PFSK-1 (cell line): ENCODE measurements around the gene DGKH.

Experiments
- FOXP2 ChIP-seq: optimal IDR thresholded peaks from 2 replicates; pipeline ENCODE3; 2011; ENCODE audit warnings: borderline replicate concordance, control low read depth, inconsistent platforms; ENCODE audit not compliant: insufficient read depth; ENCODE audit errors: extremely low read length, extremely low read depth
- POLR2AphosphoS5 ChIP-seq: IDR thresholded peaks from 2 replicates; pipeline ENCODE4 v1.6.1; 2012; ENCODE audit warnings: low read depth, mild to moderate bottlenecking, control low read depth, low read length, moderate library complexity
- SIN3A ChIP-seq: IDR thresholded peaks from 2 replicates; pipeline ENCODE4 v1.6.1; 2012; ENCODE audit warnings: mild to moderate bottlenecking, low read length, moderate library complexity, borderline replicate concordance; ENCODE audit not compliant: insufficient read depth
- TAF1 ChIP-seq: IDR thresholded peaks from 2 replicates; pipeline ENCODE4 v1.6.1; 2012; ENCODE audit warnings: low read length, control low read depth, borderline replicate concordance; ENCODE audit not compliant: insufficient read depth
- TF ChIP-seq, protein P1 (sequence below), 2 experiments: IDR thresholded peaks; 2 replicates each; pipeline versions ENCODE4 v1.6.1 to v1.8.0; 2011 to 2012; ENCODE audit warnings: low read depth in 2 of 2, low read length in 2 of 2, control low read depth in 1 of 2, inconsistent platforms in 1 of 2, mild to moderate bottlenecking in 1 of 2, moderate library complexity in 1 of 2; ENCODE audit not compliant: insufficient read depth in 1 of 2

GRCh38 chr13:42276683-42277082, 228.2 kb downstream of the DGKH start:
- TF ChIP-seq, protein P1, sequence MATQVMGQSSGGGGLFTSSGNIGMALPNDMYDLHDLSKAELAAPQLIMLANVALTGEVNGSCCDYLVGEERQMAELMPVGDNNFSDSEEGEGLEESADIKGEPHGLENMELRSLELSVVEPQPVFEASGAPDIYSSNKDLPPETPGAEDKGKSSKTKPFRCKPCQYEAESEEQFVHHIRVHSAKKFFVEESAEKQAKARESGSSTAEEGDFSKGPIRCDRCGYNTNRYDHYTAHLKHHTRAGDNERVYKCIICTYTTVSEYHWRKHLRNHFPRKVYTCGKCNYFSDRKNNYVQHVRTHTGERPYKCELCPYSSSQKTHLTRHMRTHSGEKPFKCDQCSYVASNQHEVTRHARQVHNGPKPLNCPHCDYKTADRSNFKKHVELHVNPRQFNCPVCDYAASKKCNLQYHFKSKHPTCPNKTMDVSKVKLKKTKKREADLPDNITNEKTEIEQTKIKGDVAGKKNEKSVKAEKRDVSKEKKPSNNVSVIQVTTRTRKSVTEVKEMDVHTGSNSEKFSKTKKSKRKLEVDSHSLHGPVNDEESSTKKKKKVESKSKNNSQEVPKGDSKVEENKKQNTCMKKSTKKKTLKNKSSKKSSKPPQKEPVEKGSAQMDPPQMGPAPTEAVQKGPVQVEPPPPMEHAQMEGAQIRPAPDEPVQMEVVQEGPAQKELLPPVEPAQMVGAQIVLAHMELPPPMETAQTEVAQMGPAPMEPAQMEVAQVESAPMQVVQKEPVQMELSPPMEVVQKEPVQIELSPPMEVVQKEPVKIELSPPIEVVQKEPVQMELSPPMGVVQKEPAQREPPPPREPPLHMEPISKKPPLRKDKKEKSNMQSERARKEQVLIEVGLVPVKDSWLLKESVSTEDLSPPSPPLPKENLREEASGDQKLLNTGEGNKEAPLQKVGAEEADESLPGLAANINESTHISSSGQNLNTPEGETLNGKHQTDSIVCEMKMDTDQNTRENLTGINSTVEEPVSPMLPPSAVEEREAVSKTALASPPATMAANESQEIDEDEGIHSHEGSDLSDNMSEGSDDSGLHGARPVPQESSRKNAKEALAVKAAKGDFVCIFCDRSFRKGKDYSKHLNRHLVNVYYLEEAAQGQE (IDR thresholded peaks at IDR 0.05; ENCODE audit: insufficient read depth in 1 of 2, low read depth in 2 of 2, low read length in 2 of 2) = no peak
- TF ChIP-seq POLR2AphosphoS5 (no peak), SIN3A (no peak), FOXP2 (no peak), TAF1 (no peak)
